H1 (cell line): Measurements from ENCODE around the gene RSAD1. TPM values are rescaled to one million over a fixed set of nuclear protein-coding genes. Genes with fewer than 3 reads are reported as not detected.

Source experiments
- CTCF ChIA-PET: fragments of 300-600 bp; sonication (Branson Sonifier 250); formaldehyde crosslinking; loops from one replicate; lab custom pipeline; 2021; ENCODE audit not compliant: partially characterized antibody; lab: Charles Lee
- POLR2A ChIA-PET: fragments of 300-600 bp; sonication (Branson Sonifier 250); formaldehyde crosslinking; loops from one replicate; lab custom pipeline; 2021; ENCODE audit warnings: inconsistent platforms; ENCODE audit not compliant: partially characterized antibody; lab: Charles Lee
- DNase-seq, 2 experiments: peaks; one replicate each; pipeline versions ENCODE4 v3.0.0 to v3.0.0-alpha.2; 2010 to 2022; ENCODE audit warnings: low spot score in 2 of 2, low read depth in 1 of 2, mixed read lengths in 1 of 2
- FAIRE-seq: peaks from 2 replicates; lab custom pipeline; 2011; peaks lifted over from hg19 to GRCh38; lab: Jason Lieb, UNC
- H2AFZ ChIP-seq: 2 replicates; pipeline ENCODE4 v1.8.1; 2012; ENCODE audit warnings: low read length, inconsistent platforms
- H2AK5ac ChIP-seq: 2 replicates; pipeline ENCODE4 v1.6.1; 2013; ENCODE audit warnings: low read depth, low read length
- H2BK120ac ChIP-seq: replicated peaks from 2 replicates; pipeline ENCODE3; 2013; ENCODE audit warnings: low read depth, low read length, inconsistent platforms
- H2BK12ac ChIP-seq: 2 replicates; pipeline ENCODE4 v1.6.1; 2013; ENCODE audit warnings: low read depth, low read length
- H2BK15ac ChIP-seq: 2 replicates; pipeline ENCODE4 v1.6.1; 2013; ENCODE audit warnings: low read length
- H2BK20ac ChIP-seq: 2 replicates; pipeline ENCODE4 v1.6.1; 2013; ENCODE audit warnings: low read length
- H2BK5ac ChIP-seq: 2 replicates; pipeline ENCODE4 v1.6.1; 2013; ENCODE audit warnings: low read depth, low read length
- H3K14ac ChIP-seq: 2 replicates; pipeline ENCODE4 v1.6.1; 2013; ENCODE audit warnings: inconsistent platforms; ENCODE audit not compliant: insufficient read length
- H3K18ac ChIP-seq: 2 replicates; pipeline ENCODE4 v1.6.1; 2013; ENCODE audit warnings: low read length; ENCODE audit errors: extremely low read depth
- H3K23ac ChIP-seq: 2 replicates; pipeline ENCODE4 v1.6.1; 2013; ENCODE audit warnings: inconsistent platforms; ENCODE audit not compliant: insufficient read length
- H3K23me2 ChIP-seq: 2 replicates; pipeline ENCODE4 v1.6.1; 2013; ENCODE audit warnings: low read depth, low read length
- H3K27ac ChIP-seq: 2 replicates; pipeline ENCODE4 v1.6.1; 2011; ENCODE audit warnings: low read depth, low read length, inconsistent platforms
- H3K27me3 ChIP-seq, 4 experiments: replicated peaks in 1 of 4; 1 replicate in 1 of 4; 2 replicates in 3 of 4; pipeline versions ENCODE4 v1.6.1 to v1.8.1; 2011 to 2013; ENCODE audit warnings: low read length in 3 of 4, mild to moderate bottlenecking in 3 of 4, inconsistent platforms in 2 of 4, mixed read lengths in 2 of 4, moderate library complexity in 1 of 4; ENCODE audit not compliant: control insufficient read depth in 3 of 4, insufficient read depth in 3 of 4; ENCODE audit errors: extremely low read depth in 1 of 4
- H3K36me3 ChIP-seq, 4 experiments: 2 replicates each; pipeline versions ENCODE4 v1.6.1 to v1.8.1; 2011 to 2013; ENCODE audit warnings: mild to moderate bottlenecking in 4 of 4, low read length in 3 of 4, moderate library complexity in 2 of 4, control low read depth in 1 of 4, inconsistent platforms in 1 of 4; ENCODE audit not compliant: insufficient read depth in 4 of 4, control insufficient read depth in 2 of 4
- H3K4ac ChIP-seq: replicated peaks from 2 replicates; pipeline ENCODE3; 2013; ENCODE audit warnings: low read length, low read depth, mixed read lengths, inconsistent platforms; ENCODE audit not compliant: insufficient read length
- H3K4me1 ChIP-seq, 4 experiments: replicated peaks in 1 of 4; 1 replicate in 1 of 4; 2 replicates in 3 of 4; pipeline versions ENCODE4 v1.6.1 to v1.8.1; 2011 to 2013; ENCODE audit warnings: low read length in 3 of 4, inconsistent platforms in 2 of 4, mixed read lengths in 1 of 4; ENCODE audit not compliant: insufficient read depth in 4 of 4, control insufficient read depth in 3 of 4
- H3K4me2 ChIP-seq, 2 experiments: 2 replicates each; pipeline versions ENCODE4 v1.6.1 to v1.8.1; 2011 to 2013; ENCODE audit warnings: low read depth in 2 of 2, low read length in 2 of 2, control low read depth in 1 of 2, inconsistent platforms in 1 of 2, mild to moderate bottlenecking in 1 of 2; ENCODE audit not compliant: insufficient read depth in 1 of 2
- H3K4me3 ChIP-seq, 4 experiments: fragments of 200-600, 300-600 bp in 1 of 4; sonication (generic), shearing (Covaris generic), sonication (Bioruptor Twin) in 1 of 4; 2 replicates each; pipeline versions ENCODE4 v1.5.1 to v1.8.1; 2011 to 2016; ENCODE audit warnings: low read length in 4 of 4, low read depth in 3 of 4, control low read depth in 2 of 4, inconsistent platforms in 2 of 4, mild to moderate bottlenecking in 2 of 4, mixed read lengths in 1 of 4, moderate library complexity in 1 of 4; ENCODE audit not compliant: insufficient read depth in 2 of 4; ENCODE audit errors: extremely low read depth in 1 of 4
- H3K56ac ChIP-seq: replicated peaks from 2 replicates; pipeline ENCODE3; 2013; ENCODE audit warnings: low read depth, mild to moderate bottlenecking, mixed read lengths, low read length, inconsistent platforms; ENCODE audit not compliant: insufficient read length
- H3K79me1 ChIP-seq: 2 replicates; pipeline ENCODE4 v1.6.1; 2013; ENCODE audit warnings: low read depth, low read length, control low read depth
- H3K79me2 ChIP-seq, 2 experiments: 2 replicates each; pipeline versions ENCODE4 v1.6.1 to v1.8.1; 2012 to 2013; ENCODE audit warnings: low read length in 2 of 2, mild to moderate bottlenecking in 2 of 2, inconsistent platforms in 1 of 2; ENCODE audit not compliant: insufficient read depth in 2 of 2, control insufficient read depth in 1 of 2
- H3K9ac ChIP-seq, 4 experiments: replicated peaks in 1 of 4; 1 replicate in 1 of 4; 2 replicates in 3 of 4; pipeline versions ENCODE4 v1.6.1 to v1.8.1; 2011 to 2013; ENCODE audit warnings: low read depth in 3 of 4, low read length in 3 of 4, control low read depth in 2 of 4, mild to moderate bottlenecking in 2 of 4, moderate library complexity in 2 of 4, inconsistent platforms in 1 of 4; ENCODE audit errors: extremely low read depth in 1 of 4
- H3K9me3 ChIP-seq, 2 experiments: 2 replicates each; pipeline versions ENCODE4 v1.6.1 to v1.8.1; 2012 to 2013; ENCODE audit warnings: mild to moderate bottlenecking in 2 of 2, moderate library complexity in 2 of 2, control low read depth in 1 of 2, inconsistent platforms in 1 of 2, low read depth in 1 of 2, low read length in 1 of 2, mixed read lengths in 1 of 2; ENCODE audit not compliant: insufficient read depth in 2 of 2
- H4K20me1 ChIP-seq, 2 experiments: replicated peaks in 1 of 2; 2 replicates each; pipeline versions ENCODE3 to v1.8.1; 2011 to 2013; ENCODE audit warnings: inconsistent platforms in 2 of 2, low read length in 2 of 2, mild to moderate bottlenecking in 1 of 2; ENCODE audit not compliant: insufficient read depth in 2 of 2, control insufficient read depth in 1 of 2
- H4K5ac ChIP-seq: 2 replicates; pipeline ENCODE4 v1.6.1; 2013; ENCODE audit warnings: low read length, low read depth, mixed read lengths, inconsistent platforms; ENCODE audit not compliant: insufficient read length
- H4K8ac ChIP-seq: 2 replicates; pipeline ENCODE4 v1.8.0; 2013; ENCODE audit warnings: mild to moderate bottlenecking, moderate library complexity, low read length, inconsistent platforms; ENCODE audit not compliant: insufficient read depth; ENCODE audit errors: extremely low read depth
- H4K91ac ChIP-seq: replicated peaks from 2 replicates; pipeline ENCODE3; 2013; ENCODE audit warnings: low read length, mixed read lengths, inconsistent platforms; ENCODE audit not compliant: insufficient read length
- RAD21 ChIP-seq, 2 experiments: IDR thresholded peaks in 1 of 2; conservative IDR thresholded peaks in 1 of 2; 2 replicates each; pipeline ENCODE4 v1.6.1; 2011; ENCODE audit warnings: low read depth in 2 of 2, low read length in 2 of 2, improper control_type of control experiment in 1 of 2, inconsistent platforms in 1 of 2, mild to moderate bottlenecking in 1 of 2, moderate library complexity in 1 of 2
- WGBS, 2 experiments: shearing (Covaris generic) in 1 of 2; methylation state at CpG; one replicate each; pipeline versions ENCODE4 v1.1.6 to v1.1.7; 2013 to 2015; ENCODE audit warnings: low lambda C conversion rate in 2 of 2, mixed read lengths in 2 of 2, inconsistent platforms in 1 of 2, low coverage in 1 of 2, missing lambda C conversion rate in 1 of 2; ENCODE audit not compliant: insufficient replicate concordance in 2 of 2, insufficient coverage in 1 of 2, insufficient read length in 1 of 2; ENCODE audit errors: extremely low coverage in 1 of 2, missing lambda C conversion rate in 1 of 2; 5-methylcytosine and 5-hydroxymethylcytosine counted together
- polyA plus RNA-seq, 7 experiments: library from polyadenylated mRNA; depleted of rRNA in 3 of 7; stranded (reverse) in 5 of 7; unstranded in 2 of 7; fragments of >200 nt in 5 of 7; fragments of 200-250 nt in 2 of 7; gene quantifications; 1 replicate in 5 of 7; 2 replicates in 1 of 7; 4 replicates in 1 of 7; pipeline versions ENCODE4 v1.2.1 to v1.2.3, GENCODE V29; 2011 to 2013; ENCODE audit warnings: missing spikeins in 2 of 7, mixed read lengths in 2 of 7
- total RNA-seq: library from RNA; stranded (reverse); fragmentation: NEBNext Ultra II Directional; extraction: Animal tissue kit (Norgen Biotek cat#: 25700); gene quantifications from 2 replicates; pipeline ENCODE4 v1.2.1, GENCODE V29; 2021
- TF ChIP-seq, protein P1 (sequence below): IDR thresholded peaks from 2 replicates; pipeline ENCODE4 v1.6.1; 2012; ENCODE audit warnings: low read length, inconsistent platforms
- TF ChIP-seq, protein P2 (sequence below), 3 experiments: IDR thresholded peaks; 1 replicate in 2 of 3; 2 replicates in 1 of 3; pipeline versions ENCODE4 v1.5.1 to v1.6.1; 2011; ENCODE audit warnings: low read length in 3 of 3, mild to moderate bottlenecking in 3 of 3, inconsistent platforms in 2 of 3, low read depth in 1 of 3, moderate library complexity in 1 of 3; ENCODE audit not compliant: insufficient read depth in 1 of 3; ENCODE audit errors: control extremely low read depth in 1 of 3

The RSAD1 gene
- total and polyA plus RNA-seq, 2 of the 8 experiments (the other 6 are each of a cell fraction or from before 2014, with no cell fraction given), result 17.9 to 33.5 TPM

DNA sequence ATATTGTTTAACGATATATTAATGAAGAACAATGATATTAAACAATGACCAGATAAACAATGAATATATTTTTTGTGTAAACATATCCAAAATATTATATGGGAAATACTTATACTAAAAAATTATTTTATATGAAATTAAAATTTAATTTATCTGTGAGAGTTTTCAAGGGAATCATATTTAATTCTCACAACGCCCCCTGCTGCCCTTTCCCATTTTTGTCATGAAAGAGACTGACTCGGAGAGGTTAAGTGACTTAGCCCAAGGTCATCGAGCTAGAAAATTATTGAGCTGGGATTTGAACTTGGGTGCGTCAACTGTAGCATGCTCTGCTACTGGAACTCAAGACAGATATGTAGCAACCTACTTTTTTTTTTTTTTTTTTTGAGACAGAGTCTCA lies 22.4 kb downstream of the RSAD1 start:
- no peak overlapping the region for H4K8ac ChIP-seq
- 63% methylated on average over 5 of the region's 5 CpGs; no CpG with 5 or more reads in 1 of the 2 experiments for WGBS, 2 experiments
- H4K91ac ChIP-seq, result no peak overlapping the region
- H3K4ac ChIP-seq, result no peak overlapping the region
- H2BK20ac ChIP-seq, result no peak overlapping the region
- H4K20me1 ChIP-seq, result no peaks in the 10 kb centered on the region
- peaks cover 5 to 9% (median 6%) of the 10 kb centered on the region in 4 experiments; a peak in 6 of 7 replicates for H3K4me1 ChIP-seq
- CTCF ChIA-PET, result interaction anchor here (0.6 to 8.3 kb wide), 25 partner anchors 9 to 341 kb away, joined by 3 to 116 read pairs (median 6); partner anchors contain the start of genes CHAD, EPN3 and LRRC59
- H4K5ac ChIP-seq, result no peak overlapping the region
- no peaks in the 10 kb centered on the region for H3K27me3 ChIP-seq
- no peaks in the 10 kb centered on the region for H3K79me2 ChIP-seq
- H2BK15ac ChIP-seq, result no peak overlapping the region
- H2BK5ac ChIP-seq, result no peak overlapping the region
- POLR2A ChIA-PET, result no interaction called here
- DNase-seq, result no peak
- no peak overlapping the region for H3K18ac ChIP-seq
- H3K56ac ChIP-seq, result no peak overlapping the region
- no peak overlapping the region for H2BK120ac ChIP-seq
- H3K4me3 ChIP-seq, result no peak overlapping the region
- H2AK5ac ChIP-seq, result no peak overlapping the region
- TF ChIP-seq RAD21 (IDR thresholded peaks at IDR 0.05 in 1 of 2, conservative IDR thresholded peaks at IDR 0.05 in 1 of 2; ENCODE audit: low read depth in 2 of 2, low read length in 2 of 2), result 0 out of 4 replicates have a peak, but pooled peaks of 1 of the 2 experiments have one; percentile 13
- TF ChIP-seq, protein P1, sequence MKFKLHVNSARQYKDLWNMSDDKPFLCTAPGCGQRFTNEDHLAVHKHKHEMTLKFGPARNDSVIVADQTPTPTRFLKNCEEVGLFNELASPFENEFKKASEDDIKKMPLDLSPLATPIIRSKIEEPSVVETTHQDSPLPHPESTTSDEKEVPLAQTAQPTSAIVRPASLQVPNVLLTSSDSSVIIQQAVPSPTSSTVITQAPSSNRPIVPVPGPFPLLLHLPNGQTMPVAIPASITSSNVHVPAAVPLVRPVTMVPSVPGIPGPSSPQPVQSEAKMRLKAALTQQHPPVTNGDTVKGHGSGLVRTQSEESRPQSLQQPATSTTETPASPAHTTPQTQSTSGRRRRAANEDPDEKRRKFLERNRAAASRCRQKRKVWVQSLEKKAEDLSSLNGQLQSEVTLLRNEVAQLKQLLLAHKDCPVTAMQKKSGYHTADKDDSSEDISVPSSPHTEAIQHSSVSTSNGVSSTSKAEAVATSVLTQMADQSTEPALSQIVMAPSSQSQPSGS, result no peak
- TF ChIP-seq, protein P2, sequence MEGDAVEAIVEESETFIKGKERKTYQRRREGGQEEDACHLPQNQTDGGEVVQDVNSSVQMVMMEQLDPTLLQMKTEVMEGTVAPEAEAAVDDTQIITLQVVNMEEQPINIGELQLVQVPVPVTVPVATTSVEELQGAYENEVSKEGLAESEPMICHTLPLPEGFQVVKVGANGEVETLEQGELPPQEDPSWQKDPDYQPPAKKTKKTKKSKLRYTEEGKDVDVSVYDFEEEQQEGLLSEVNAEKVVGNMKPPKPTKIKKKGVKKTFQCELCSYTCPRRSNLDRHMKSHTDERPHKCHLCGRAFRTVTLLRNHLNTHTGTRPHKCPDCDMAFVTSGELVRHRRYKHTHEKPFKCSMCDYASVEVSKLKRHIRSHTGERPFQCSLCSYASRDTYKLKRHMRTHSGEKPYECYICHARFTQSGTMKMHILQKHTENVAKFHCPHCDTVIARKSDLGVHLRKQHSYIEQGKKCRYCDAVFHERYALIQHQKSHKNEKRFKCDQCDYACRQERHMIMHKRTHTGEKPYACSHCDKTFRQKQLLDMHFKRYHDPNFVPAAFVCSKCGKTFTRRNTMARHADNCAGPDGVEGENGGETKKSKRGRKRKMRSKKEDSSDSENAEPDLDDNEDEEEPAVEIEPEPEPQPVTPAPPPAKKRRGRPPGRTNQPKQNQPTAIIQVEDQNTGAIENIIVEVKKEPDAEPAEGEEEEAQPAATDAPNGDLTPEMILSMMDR (IDR thresholded peaks at IDR 0.05; ENCODE audit: control extremely low read depth in 1 of 3, insufficient read depth in 1 of 3, low read depth in 1 of 3, low read length in 3 of 3), result peak in 2 of 3 experiments; percentile 11 to 43; a peak in 2 of 4 replicates
- TF ChIP-seq, all 59 proteins: peak for 2
- Histone ChIP-seq H3K9me3 (no peaks in the 10 kb centered on the region), H3K23me2 (no peaks in the 10 kb centered on the region), H3K14ac (no peak overlapping the region), H3K23ac (no peak overlapping the region), H2AFZ (no peak overlapping the region), H3K79me1 (no peaks in the 10 kb centered on the region), H3K4me2 (no peak overlapping the region), H3K27ac (no peak overlapping the region), H3K9ac (no peak overlapping the region), H3K36me3 (no peaks in the 10 kb centered on the region), H2BK12ac (no peak overlapping the region)
- FAIRE-seq, result no peak
